K562 (cell line): Measurements from ENCODE around the gene PPP2R1A. TPM values are rescaled to one million over a fixed set of nuclear protein-coding genes. Genes with fewer than 3 reads are reported as not detected.

Experiments used
- BHLHE40 ChIP-seq: IDR thresholded peaks from 2 replicates; pipeline ENCODE4 v1.6.1; 2011; ENCODE audit warnings: low read length, improper control_type of control experiment
- CHD1 ChIP-seq: fragments of 200-600 bp; sonication (generic); IDR thresholded peaks from one replicate; pipeline ENCODE4 v1.6.1; 2012; ENCODE audit warnings: mild to moderate bottlenecking, moderate library complexity, low read length, inconsistent platforms
- GABPA ChIP-seq: fragments of 200-800 bp; sonication (Bioruptor generic); conservative IDR thresholded peaks from 2 replicates; pipeline ENCODE4 v1.6.1; 2016; ENCODE audit warnings: low read depth, missing genetic modification characterization, missing compliant biosample characterization
- NBN ChIP-seq: fragments of 450-650 bp; IDR thresholded peaks from 2 replicates; pipeline ENCODE4 v1.6.1; 2016; ENCODE audit warnings: low read depth, mild to moderate bottlenecking
- PHB ChIP-seq: fragments of 250-450 bp; sonication (Bioruptor Pico); IDR thresholded peaks from 2 replicates; pipeline ENCODE4 v1.5.0; 2021
- SMC3 ChIP-seq: conservative IDR thresholded peaks from 2 replicates; pipeline ENCODE4 v1.6.1; 2011; ENCODE audit warnings: low read depth, low read length, improper control_type of control experiment; ENCODE audit not compliant: insufficient read depth
- U2AF2 ChIP-seq: fragments of 200-400 bp; formaldehyde crosslinking; optimal IDR thresholded peaks from 2 replicates; pipeline ENCODE3; 2017; ENCODE audit warnings: low read depth, mild to moderate bottlenecking, low read length
- WHSC1 ChIP-seq: IDR thresholded peaks from one replicate; pipeline ENCODE4 v1.6.1; 2012; ENCODE audit warnings: low read length, control low read depth, inconsistent platforms
- ZBTB17 ChIP-seq: fragments of 450-650 bp; formaldehyde crosslinking; IDR thresholded peaks from 2 replicates; pipeline ENCODE4 v1.4.0; 2020; ENCODE audit warnings: mild to moderate bottlenecking
- ZBTB8A ChIP-seq: fragments of 450-650 bp; IDR thresholded peaks from 2 replicates; pipeline ENCODE4 v1.6.1; 2018; ENCODE audit warnings: mild to moderate bottlenecking, moderate library complexity; ENCODE audit not compliant: partially characterized antibody
- ZNF146 ChIP-seq: IDR thresholded peaks from one replicate; pipeline ENCODE4 v1.6.1; 2018; ENCODE audit warnings: missing compliant biosample characterization; ENCODE audit not compliant: unreplicated experiment
- ZNF431 ChIP-seq: sonication (generic); formaldehyde crosslinking; IDR thresholded peaks from 2 replicates; pipeline ENCODE4 v1.8.0; 2022; ENCODE audit warnings: mild to moderate bottlenecking, missing genetic modification reagents
- ZNF695 ChIP-seq: fragments of 450-650 bp; formaldehyde crosslinking; IDR thresholded peaks from 2 replicates; pipeline ENCODE4 v1.4.0; 2020; ENCODE audit warnings: mild to moderate bottlenecking, moderate library complexity
- polyA plus RNA-seq, 8 experiments: library from polyadenylated mRNA; depleted of rRNA in 4 of 8; stranded (reverse) in 5 of 8; unstranded in 3 of 8; fragments of >200 nt; fragmentation: Nextera tagmentation in 2 of 8; fragmentation: Illumina TruSeq in 1 of 8; extraction: Ambion mirVana in 2 of 8; extraction: Trizol in 1 of 8; gene quantifications; 2 replicates each; pipeline versions ENCODE4 v1.2.1 to v1.2.3, GENCODE V29; 2011 to 2014; ENCODE audit warnings: inconsistent platforms in 1 of 8, missing spikeins in 1 of 8
- total RNA-seq, 7 experiments: library from RNA; depleted of rRNA in 6 of 7; stranded (reverse); fragments of >200 nt in 6 of 7; fragmentation: Illumina TruSeq in 2 of 7; extraction: Trizol in 2 of 7; gene quantifications; 2 replicates each; pipeline versions ENCODE4 v1.2.1 to v1.2.3, GENCODE V29; 2011 to 2021; ENCODE audit warnings: low replicate concordance in 1 of 7
- TF ChIP-seq, protein P1 (sequence below), 2 experiments: fragments of 450-650 bp in 1 of 2; sonication (generic) in 1 of 2; formaldehyde crosslinking in 1 of 2; IDR thresholded peaks; 2 replicates each; pipeline versions ENCODE4 v1.7.1 to v1.9.0; 2016 to 2022; ENCODE audit warnings: inconsistent platforms in 1 of 2, mild to moderate bottlenecking in 1 of 2, missing genetic modification reagents in 1 of 2
- TF ChIP-seq, protein P2 (sequence below): fragments of 250-450 bp; sonication (Bioruptor Pico); IDR thresholded peaks from 2 replicates; pipeline ENCODE4 v1.4.0; 2020
- TF ChIP-seq, protein P3 (sequence below): fragments of 450-650 bp; formaldehyde crosslinking; IDR thresholded peaks from 2 replicates; pipeline ENCODE4 v1.4.0; 2020; ENCODE audit warnings: mild to moderate bottlenecking, moderate library complexity

The PPP2R1A gene
- total and polyA plus RNA-seq, 9 of the 15 experiments (the other 6 are each of a cell fraction or from before 2014, with no cell fraction given) = 10.1 to 211 (median 70.1) TPM

DNA sequence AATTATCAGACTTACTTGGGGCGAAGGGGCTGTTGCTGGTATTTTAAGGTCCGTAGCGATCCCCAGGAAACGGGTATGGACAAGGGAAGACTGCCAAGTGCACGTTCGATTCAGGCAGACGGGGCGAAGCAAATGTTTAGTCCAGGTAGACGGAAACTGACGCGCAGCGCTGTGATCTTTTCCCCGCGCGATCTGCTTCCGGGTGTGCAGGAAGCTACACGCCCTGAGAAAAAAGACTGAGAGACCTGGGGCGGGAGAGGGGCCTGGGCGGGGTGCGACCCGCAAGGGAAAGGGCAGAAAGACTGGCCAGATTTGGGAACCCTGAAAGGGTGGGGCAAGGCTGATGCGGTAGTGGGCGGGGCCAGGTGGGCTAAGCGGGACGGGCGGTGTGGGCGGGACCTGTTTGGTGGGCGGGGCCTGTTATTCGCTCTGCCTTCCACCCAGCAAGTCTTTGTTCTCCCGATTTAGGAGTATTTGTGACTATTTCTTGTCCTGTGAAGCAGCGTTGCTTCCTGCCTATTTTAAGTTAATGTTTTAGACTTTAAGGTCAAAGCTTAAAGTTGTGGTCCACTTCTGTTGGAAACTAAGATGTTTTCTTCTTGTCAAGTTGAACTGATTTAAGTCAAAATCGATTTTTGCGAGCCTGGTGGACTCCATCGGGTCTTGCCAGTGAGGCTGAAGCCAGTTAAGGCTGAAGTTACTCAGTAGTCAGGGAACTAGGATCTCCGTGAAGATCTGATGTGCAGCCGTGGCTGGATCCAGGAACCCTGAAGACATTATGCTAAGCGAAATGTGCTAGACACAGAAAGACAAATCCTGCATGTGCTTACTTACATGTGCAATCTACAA lies 18.3 kb upstream of the PPP2R1A start, which contains the start of gene ZNF836 (continued):
- TF ChIP-seq, protein P1, sequence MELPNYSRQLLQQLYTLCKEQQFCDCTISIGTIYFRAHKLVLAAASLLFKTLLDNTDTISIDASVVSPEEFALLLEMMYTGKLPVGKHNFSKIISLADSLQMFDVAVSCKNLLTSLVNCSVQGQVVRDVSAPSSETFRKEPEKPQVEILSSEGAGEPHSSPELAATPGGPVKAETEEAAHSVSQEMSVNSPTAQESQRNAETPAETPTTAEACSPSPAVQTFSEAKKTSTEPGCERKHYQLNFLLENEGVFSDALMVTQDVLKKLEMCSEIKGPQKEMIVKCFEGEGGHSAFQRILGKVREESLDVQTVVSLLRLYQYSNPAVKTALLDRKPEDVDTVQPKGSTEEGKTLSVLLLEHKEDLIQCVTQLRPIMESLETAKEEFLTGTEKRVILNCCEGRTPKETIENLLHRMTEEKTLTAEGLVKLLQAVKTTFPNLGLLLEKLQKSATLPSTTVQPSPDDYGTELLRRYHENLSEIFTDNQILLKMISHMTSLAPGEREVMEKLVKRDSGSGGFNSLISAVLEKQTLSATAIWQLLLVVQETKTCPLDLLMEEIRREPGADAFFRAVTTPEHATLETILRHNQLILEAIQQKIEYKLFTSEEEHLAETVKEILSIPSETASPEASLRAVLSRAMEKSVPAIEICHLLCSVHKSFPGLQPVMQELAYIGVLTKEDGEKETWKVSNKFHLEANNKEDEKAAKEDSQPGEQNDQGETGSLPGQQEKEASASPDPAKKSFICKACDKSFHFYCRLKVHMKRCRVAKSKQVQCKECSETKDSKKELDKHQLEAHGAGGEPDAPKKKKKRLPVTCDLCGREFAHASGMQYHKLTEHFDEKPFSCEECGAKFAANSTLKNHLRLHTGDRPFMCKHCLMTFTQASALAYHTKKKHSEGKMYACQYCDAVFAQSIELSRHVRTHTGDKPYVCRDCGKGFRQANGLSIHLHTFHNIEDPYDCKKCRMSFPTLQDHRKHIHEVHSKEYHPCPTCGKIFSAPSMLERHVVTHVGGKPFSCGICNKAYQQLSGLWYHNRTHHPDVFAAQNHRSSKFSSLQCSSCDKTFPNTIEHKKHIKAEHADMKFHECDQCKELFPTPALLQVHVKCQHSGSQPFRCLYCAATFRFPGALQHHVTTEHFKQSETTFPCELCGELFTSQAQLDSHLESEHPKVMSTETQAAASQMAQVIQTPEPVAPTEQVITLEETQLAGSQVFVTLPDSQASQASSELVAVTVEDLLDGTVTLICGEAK (IDR thresholded peaks at IDR 0.05) = peak; percentile 58
- TF ChIP-seq, protein P1 (CRISPR knock-in tag; IDR thresholded peaks at IDR 0.05) = no peak
- TF ChIP-seq GABPA (tag) (peak; percentile 73), ZNF431 (no peak), PHB (no peak), ZNF146 (CRISPR knock-in tag) (no peak), WHSC1 (no peak), NBN (no peak), U2AF2 (no peak), ZBTB17 (CRISPR knock-in tag) (no peak), SMC3 (no peak), ZBTB8A (no peak), BHLHE40 (no peak), CHD1 (no peak), ZNF695 (CRISPR knock-in tag) (no peak)
- TF ChIP-seq, protein P2, sequence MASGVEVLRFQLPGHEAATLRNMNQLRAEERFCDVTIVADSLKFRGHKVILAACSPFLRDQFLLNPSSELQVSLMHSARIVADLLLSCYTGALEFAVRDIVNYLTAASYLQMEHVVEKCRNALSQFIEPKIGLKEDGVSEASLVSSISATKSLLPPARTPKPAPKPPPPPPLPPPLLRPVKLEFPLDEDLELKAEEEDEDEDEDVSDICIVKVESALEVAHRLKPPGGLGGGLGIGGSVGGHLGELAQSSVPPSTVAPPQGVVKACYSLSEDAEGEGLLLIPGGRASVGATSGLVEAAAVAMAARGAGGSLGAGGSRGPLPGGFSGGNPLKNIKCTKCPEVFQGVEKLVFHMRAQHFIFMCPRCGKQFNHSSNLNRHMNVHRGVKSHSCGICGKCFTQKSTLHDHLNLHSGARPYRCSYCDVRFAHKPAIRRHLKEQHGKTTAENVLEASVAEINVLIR = no peak
- TF ChIP-seq, protein P3, sequence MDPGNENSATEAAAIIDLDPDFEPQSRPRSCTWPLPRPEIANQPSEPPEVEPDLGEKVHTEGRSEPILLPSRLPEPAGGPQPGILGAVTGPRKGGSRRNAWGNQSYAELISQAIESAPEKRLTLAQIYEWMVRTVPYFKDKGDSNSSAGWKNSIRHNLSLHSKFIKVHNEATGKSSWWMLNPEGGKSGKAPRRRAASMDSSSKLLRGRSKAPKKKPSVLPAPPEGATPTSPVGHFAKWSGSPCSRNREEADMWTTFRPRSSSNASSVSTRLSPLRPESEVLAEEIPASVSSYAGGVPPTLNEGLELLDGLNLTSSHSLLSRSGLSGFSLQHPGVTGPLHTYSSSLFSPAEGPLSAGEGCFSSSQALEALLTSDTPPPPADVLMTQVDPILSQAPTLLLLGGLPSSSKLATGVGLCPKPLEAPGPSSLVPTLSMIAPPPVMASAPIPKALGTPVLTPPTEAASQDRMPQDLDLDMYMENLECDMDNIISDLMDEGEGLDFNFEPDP (CRISPR knock-in tag) = no peak
